ENCODE data around the gene OTUD7B. TPM values are rescaled to one million over a fixed set of nuclear protein-coding genes. Genes with fewer than 3 reads are reported as not detected.

Gene OTUD7B
- total and polyA plus RNA-seq, 9 of the 15 experiments (the other 6 are each of a cell fraction or from before 2014, with no cell fraction given): 0.96 to 18.8 (median 7.4) TPM

- Histone ChIP-seq H3K36me3 (ENCODE audit: control insufficient read depth, insufficient read depth, low read length) (peaks cover 79% of the 10 kb centered on the region), H3K9ac (ENCODE audit: insufficient read depth in 1 of 2, low read depth in 2 of 2, low read length in 2 of 2) (no peak overlapping the region), H3K4me1 (replicated peaks in 1 of 2; ENCODE audit: control insufficient read depth in 2 of 2, insufficient read depth in 2 of 2, low read length in 2 of 2) (no peaks in the 10 kb centered on the region), H3K4me2 (ENCODE audit: insufficient read depth, low read length) (no peak overlapping the region), H3K27ac (ENCODE audit: extremely low read depth, low read depth, low read length) (no peak overlapping the region), H3K27me3 (ENCODE audit: control insufficient read depth in 2 of 2, insufficient read depth in 2 of 2, low read length in 2 of 2) (no peaks in the 10 kb centered on the region), H3K4me3 (no peak overlapping the region), H3K79me2 (ENCODE audit: control insufficient read depth, insufficient read depth, low read length) (no peaks in the 10 kb centered on the region; the same call in 2 of the 3 replicates), H3K9me3 (replicated peaks; ENCODE audit: control insufficient read depth, insufficient read depth, low read depth, low read length) (no peaks in the 10 kb centered on the region), H3K9me1 (ENCODE audit: control insufficient read depth, insufficient read depth, low read length) (no peaks in the 10 kb centered on the region), H4K20me1 (replicated peaks; ENCODE audit: control insufficient read depth, insufficient read depth, low read length) (no peaks in the 10 kb centered on the region), H2AFZ (ENCODE audit: low read depth, low read length) (no peak overlapping the region)
- TF ChIP-seq GABPB2 (CRISPR knock-in tag; conservative IDR thresholded peaks at IDR 0.05): no peak
- TF ChIP-seq ETV1 (tag; conservative IDR thresholded peaks at IDR 0.05; ENCODE audit: low read depth): no peak
- no peak for TF ChIP-seq ZBTB8A (IDR thresholded peaks at IDR 0.05; ENCODE audit: partially characterized antibody)
- no peak for TF ChIP-seq PBX2 (CRISPR knock-in tag; IDR thresholded peaks at IDR 0.05; ENCODE audit: low read depth)
- no peak for TF ChIP-seq PBX2 (tag; conservative IDR thresholded peaks at IDR 0.05; ENCODE audit: low read depth)
- no peak for TF ChIP-seq TOE1 (IDR thresholded peaks at IDR 0.05; ENCODE audit: borderline replicate concordance)
- TF ChIP-seq TOE1 (CRISPR knock-in tag; IDR thresholded peaks at IDR 0.05; ENCODE audit: borderline replicate concordance, low read depth): no peak
- TF ChIP-seq NFATC3 (IDR thresholded peaks at IDR 0.05): no peak
- no peak for TF ChIP-seq ZNF830 (CRISPR knock-in tag; IDR thresholded peaks at IDR 0.05)
- TF ChIP-seq CREB5 (CRISPR knock-in tag; IDR thresholded peaks at IDR 0.05): no peak
- TF ChIP-seq SOX6 (IDR thresholded peaks at IDR 0.05): no peak
- in situ Hi-C loops (cut with MboI) (loop anchor here (5.0 kb wide), 1 partner anchor 82 kb away; no protein-coding TSS in a partner anchor), intact Hi-C loops (cut with micrococcal nuclease) (no loop called here)
- ChIA-PET POLR2A (no interaction called here), CTCF (ENCODE audit: low intra/inter-chr PET ratio) (no interaction called here)
- no TSS peak for BruUV-seq (replicated peaks)
- ATAC-seq: no peak
- 93% methylated on average over 3 of the region's 3 CpGs for WGBS (ENCODE audit: insufficient coverage, low coverage, missing lambda C conversion rate)
- FAIRE-seq: no peak
- DNase-seq (ENCODE audit: extremely low read depth in 1 of 4, low spot score in 3 of 4): no peak
These were observed 45.1 kb downstream of the OTUD7B start for GRCh38 chr1:149965440-149965839.

Data from K562 (cell line).